Measurements from ENCODE around the gene ELK3. TPM values are rescaled to one million over a fixed set of nuclear protein-coding genes. Genes with fewer than 3 reads are reported as not detected.

ELK3 gene
- total RNA-seq, 1 experiment from 2014 or later = 9.0 TPM

- in situ Hi-C loops (cut with HindIII; ENCODE audit: low pct_unique_long_range_greater_than_20kb, low sequenced_read_pairs) = no loop called here
Measured at GRCh38 chr12:96265400-96265799, 71.2 kb downstream of the ELK3 start.

GRCh38 chr12:96265836-96266235 is 71.7 kb downstream of the ELK3 start:
- in situ Hi-C loops (cut with HindIII; ENCODE audit: low pct_unique_long_range_greater_than_20kb, low sequenced_read_pairs) = no loop called here

More at GRCh38 chr12:96265400-96265799, 71.2 kb downstream of the ELK3 start:
- no peak for DNase-seq (ENCODE audit: low read depth)

GRCh38 chr12:96266238-96266637 is 72.1 kb downstream of the ELK3 start:
- no peak for DNase-seq (ENCODE audit: low read depth)
- in situ Hi-C loops (cut with HindIII; ENCODE audit: low pct_unique_long_range_greater_than_20kb, low sequenced_read_pairs) = no loop called here

More at GRCh38 chr12:96265836-96266235, 71.7 kb downstream of the ELK3 start:
- DNase-seq (ENCODE audit: low read depth) = no peak

GRCh38 chr12:96271469-96272199 is 77.5 kb downstream of the ELK3 start:
- in situ Hi-C loops (cut with HindIII; ENCODE audit: low pct_unique_long_range_greater_than_20kb, low sequenced_read_pairs) = no loop called here
- DNase-seq (ENCODE audit: low read depth) = no peak

GRCh38 chr12:96274331-96274730 is 80.2 kb downstream of the ELK3 start:
- in situ Hi-C loops (cut with HindIII; ENCODE audit: low pct_unique_long_range_greater_than_20kb, low sequenced_read_pairs) = no loop called here

GRCh38 chr12:96285158-96285557 is 91.0 kb downstream of the ELK3 start:
- no peak for DNase-seq (ENCODE audit: low read depth)
- in situ Hi-C loops (cut with HindIII; ENCODE audit: low pct_unique_long_range_greater_than_20kb, low sequenced_read_pairs) = no loop called here

More at GRCh38 chr12:96274331-96274730, 80.2 kb downstream of the ELK3 start:
- no peak for DNase-seq (ENCODE audit: low read depth)

GRCh38 chr12:96289067-96289466 is 94.9 kb downstream of the ELK3 start:
- DNase-seq (ENCODE audit: low read depth) = no peak
- in situ Hi-C loops (cut with HindIII; ENCODE audit: low pct_unique_long_range_greater_than_20kb, low sequenced_read_pairs) = no loop called here

GRCh38 chr12:96293093-96293492 is 98.9 kb downstream of the ELK3 start:
- DNase-seq (ENCODE audit: low read depth) = no peak
- in situ Hi-C loops (cut with HindIII; ENCODE audit: low pct_unique_long_range_greater_than_20kb, low sequenced_read_pairs) = no loop called here

- DNase-seq (ENCODE audit: low read depth) = peak; percentile 3
- in situ Hi-C loops (cut with HindIII; ENCODE audit: low pct_unique_long_range_greater_than_20kb, low sequenced_read_pairs) = no loop called here
Measured at GRCh38 chr12:96294831-96295230, 100.7 kb downstream of the ELK3 start.

- in situ Hi-C loops (cut with HindIII; ENCODE audit: low pct_unique_long_range_greater_than_20kb, low sequenced_read_pairs) = no loop called here
- DNase-seq (ENCODE audit: low read depth) = no peak
Measured at GRCh38 chr12:96295532-96296160, 101.5 kb downstream of the ELK3 start.

- in situ Hi-C loops (cut with HindIII; ENCODE audit: low pct_unique_long_range_greater_than_20kb, low sequenced_read_pairs) = no loop called here
- no peak for DNase-seq (ENCODE audit: low read depth)
Measured at GRCh38 chr12:96297504-96297903, 103.3 kb downstream of the ELK3 start.

GRCh38 chr12:96300064-96300463 is 105.9 kb downstream of the ELK3 start:
- DNase-seq (ENCODE audit: low read depth) = no peak
- in situ Hi-C loops (cut with HindIII; ENCODE audit: low pct_unique_long_range_greater_than_20kb, low sequenced_read_pairs) = no loop called here

- in situ Hi-C loops (cut with HindIII; ENCODE audit: low pct_unique_long_range_greater_than_20kb, low sequenced_read_pairs) = no loop called here
- no peak for DNase-seq (ENCODE audit: low read depth)
Measured at GRCh38 chr12:96301732-96302131, 107.6 kb downstream of the ELK3 start.

GRCh38 chr12:96302687-96303310 is 108.6 kb downstream of the ELK3 start:
- in situ Hi-C loops (cut with HindIII; ENCODE audit: low pct_unique_long_range_greater_than_20kb, low sequenced_read_pairs) = no loop called here
- DNase-seq (ENCODE audit: low read depth) = no peak

- DNase-seq (ENCODE audit: low read depth) = no peak
- in situ Hi-C loops (cut with HindIII; ENCODE audit: low pct_unique_long_range_greater_than_20kb, low sequenced_read_pairs) = no loop called here
Measured at GRCh38 chr12:96303653-96304052, 109.5 kb downstream of the ELK3 start.

GRCh38 chr12:96305665-96306064 is 111.5 kb downstream of the ELK3 start:
- no peak for DNase-seq (ENCODE audit: low read depth)
- in situ Hi-C loops (cut with HindIII; ENCODE audit: low pct_unique_long_range_greater_than_20kb, low sequenced_read_pairs) = no loop called here

- DNase-seq (ENCODE audit: low read depth) = no peak
- in situ Hi-C loops (cut with HindIII; ENCODE audit: low pct_unique_long_range_greater_than_20kb, low sequenced_read_pairs) = no loop called here
Measured at GRCh38 chr12:96308881-96309280, 114.7 kb downstream of the ELK3 start.

- in situ Hi-C loops (cut with HindIII; ENCODE audit: low pct_unique_long_range_greater_than_20kb, low sequenced_read_pairs) = no loop called here
- DNase-seq (ENCODE audit: low read depth) = no peak
Measured at GRCh38 chr12:96310067-96310466, 115.9 kb downstream of the ELK3 start.

GRCh38 chr12:96311191-96311590 is 117.0 kb downstream of the ELK3 start:
- in situ Hi-C loops (cut with HindIII; ENCODE audit: low pct_unique_long_range_greater_than_20kb, low sequenced_read_pairs) = no loop called here
- DNase-seq (ENCODE audit: low read depth) = no peak
